Activated T-cell treated with anti-CD3 and anti-CD28 coated beads for 48 hours (primary cell): ENCODE measurements around the gene BICD1.

Source experiments
- DNase-seq: peaks from one replicate; pipeline ENCODE4 v3.0.0-alpha.2; 2020; ENCODE audit warnings: low read depth

Gene BICD1

DNA sequence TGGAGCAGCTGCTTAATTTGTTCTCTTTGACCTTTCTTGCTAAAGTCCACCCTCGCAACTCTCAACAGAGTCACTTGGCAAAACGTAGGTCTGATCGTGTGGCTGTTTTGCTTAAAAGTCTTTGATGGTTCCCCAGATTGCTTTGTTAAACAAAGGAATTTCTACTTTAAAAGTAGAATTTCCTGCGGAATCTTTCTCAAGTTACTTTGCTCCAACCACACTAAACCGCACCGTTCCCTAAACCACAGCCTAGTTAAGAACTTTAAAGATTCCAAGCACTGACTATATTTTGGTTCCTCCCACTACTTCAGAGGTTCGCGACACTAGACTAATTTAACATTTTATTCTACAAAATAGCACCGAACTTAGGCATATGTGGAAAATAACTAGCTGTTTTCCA lies 177.9 kb downstream of the BICD1 start:
- no peak for DNase-seq

DNA sequence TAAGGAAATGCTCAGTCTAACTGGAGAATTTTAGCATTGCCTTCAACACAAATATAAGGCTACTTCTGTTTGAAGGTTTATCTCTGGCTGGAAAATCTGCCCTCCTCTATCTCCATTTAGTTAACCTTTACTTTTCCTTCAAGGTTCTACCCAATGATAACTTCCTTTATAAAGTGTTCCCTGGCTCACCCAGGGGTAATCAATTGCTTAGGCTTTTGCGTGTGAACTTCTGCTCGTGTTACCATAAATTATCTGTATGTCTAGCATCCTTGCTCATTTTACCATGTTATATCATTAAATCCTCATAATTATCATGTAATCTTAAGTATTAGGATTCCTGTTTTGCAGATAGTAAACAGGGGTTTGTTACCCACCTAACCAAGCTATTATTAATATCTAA lies 178.4 kb downstream of the BICD1 start:
- DNase-seq: no peak

DNA sequence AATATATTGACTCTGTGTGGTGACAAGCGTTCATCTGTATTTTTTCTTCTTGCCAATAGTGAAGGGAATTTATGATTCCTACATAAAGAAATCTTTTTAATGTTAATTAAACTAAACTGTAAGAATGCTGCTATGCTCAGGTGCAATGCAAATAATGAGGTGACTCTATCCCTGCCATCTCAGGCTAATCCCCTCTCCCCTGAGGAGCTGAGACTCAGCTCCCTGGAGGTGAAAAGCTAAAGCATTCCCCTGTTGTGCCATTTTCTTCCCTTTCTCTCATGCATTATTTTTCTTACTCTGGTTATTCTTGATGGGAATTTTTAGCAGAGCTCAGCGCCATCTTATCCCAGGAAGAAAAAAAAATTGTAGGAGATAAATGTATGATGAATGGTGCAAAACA lies 178.8 kb downstream of the BICD1 start:
- DNase-seq: no peak

DNA sequence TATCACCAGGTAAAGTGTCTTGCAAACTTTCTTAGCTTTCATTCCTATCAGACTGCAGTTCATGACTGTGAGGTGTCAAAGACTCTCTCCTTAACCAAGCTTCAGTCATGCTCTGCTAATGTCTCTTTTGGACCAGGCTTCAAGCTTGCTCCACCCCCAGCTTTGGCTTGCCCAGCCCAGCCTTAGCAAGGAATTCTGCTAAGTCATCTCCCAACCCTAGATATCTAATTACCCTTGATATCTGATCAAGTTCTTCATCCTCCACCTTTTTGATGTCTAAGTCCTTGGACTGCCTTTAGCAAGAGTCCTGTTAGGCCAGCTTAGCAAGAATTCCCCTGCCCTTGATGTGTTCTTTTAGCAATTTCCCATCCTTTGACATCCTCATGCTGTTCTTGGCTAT lies 183.8 kb downstream of the BICD1 start:
- DNase-seq: no peak

DNA sequence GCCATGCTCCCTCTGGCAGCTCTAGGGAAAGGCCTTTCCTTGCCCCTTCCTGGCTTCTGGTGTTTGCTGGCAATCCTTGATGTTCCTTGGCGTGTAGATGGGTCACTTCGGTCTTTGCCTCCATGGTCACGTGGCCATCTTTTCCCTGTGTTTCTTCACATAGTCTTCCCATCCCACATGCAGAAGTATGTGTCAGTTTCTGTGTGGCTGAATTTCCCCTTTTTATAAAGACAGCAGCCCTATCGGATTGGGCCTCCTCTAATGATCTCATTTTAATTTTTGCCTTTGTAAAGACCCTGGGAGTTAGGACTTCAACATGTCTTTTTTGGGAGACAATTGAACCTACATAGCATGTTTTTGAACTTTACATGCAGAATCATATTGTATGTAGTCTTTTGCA lies 185.5 kb downstream of the BICD1 start:
- no peak for DNase-seq

DNA sequence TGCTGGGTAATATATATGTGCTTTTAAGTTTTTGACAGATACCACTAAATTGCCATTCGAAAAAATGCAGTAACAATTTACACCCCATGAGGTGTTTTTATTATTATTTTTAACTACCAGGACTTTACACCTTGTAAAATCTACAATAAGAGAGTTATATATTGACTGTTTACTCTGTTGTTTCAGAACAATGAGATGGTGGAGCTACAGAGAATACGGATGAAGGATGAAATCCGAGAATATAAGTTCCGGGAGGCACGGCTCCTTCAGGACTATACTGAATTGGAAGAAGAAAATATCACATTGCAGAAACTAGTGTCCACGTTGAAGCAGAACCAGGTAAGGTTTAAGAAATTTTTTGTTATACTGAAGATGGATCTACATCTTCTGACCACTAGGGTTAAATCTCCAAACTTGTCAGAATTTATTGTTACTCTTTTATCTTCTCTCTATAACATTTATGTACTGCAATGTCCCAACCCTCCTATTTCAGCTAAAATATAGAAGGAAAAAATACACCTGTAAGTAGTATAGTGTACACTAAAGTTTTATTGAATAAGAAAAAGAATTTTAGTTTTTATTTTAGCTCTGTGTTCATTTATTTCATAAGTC lies 187.3 kb downstream of the BICD1 start:
- DNase-seq: no peak

DNA sequence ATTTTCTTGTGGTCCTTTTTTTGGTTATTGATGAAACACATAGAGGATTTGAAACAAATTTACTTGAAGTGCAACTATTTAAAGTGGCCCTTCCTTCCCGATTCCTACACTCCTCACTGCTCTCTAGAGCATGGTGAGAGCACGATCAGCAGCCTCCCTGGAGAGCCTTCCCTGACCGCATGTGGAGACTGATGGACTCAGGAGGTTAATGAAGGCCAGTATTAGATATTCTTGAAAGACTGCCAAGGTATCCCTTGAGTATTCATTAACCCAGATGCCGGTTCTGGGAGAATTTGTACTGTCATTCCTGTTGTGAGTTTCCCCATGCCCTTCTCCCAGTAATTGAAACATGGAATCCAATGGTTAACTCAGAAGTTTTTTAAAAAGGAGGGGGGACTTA lies 189.9 kb downstream of the BICD1 start:
- DNase-seq: no peak

DNA sequence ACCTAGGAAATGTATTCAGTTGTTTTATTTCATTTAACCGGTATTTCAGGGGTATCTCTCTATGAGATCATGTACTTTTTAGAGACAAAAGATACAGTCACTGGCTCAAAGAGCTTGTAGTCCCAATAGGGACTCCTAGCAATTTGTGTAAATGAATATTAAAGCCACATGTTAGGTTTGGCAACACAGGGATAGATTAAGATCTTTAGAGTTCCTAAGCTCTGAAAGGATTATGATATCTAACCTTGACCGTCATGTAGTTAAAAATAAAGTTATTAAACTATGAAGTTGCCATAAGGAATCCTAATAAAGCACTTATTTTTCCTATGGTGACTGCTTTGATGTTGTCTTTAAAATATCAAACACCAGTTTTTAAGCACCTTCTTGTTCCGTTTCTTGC lies 192.3 kb downstream of the BICD1 start:
- no peak for DNase-seq

DNA sequence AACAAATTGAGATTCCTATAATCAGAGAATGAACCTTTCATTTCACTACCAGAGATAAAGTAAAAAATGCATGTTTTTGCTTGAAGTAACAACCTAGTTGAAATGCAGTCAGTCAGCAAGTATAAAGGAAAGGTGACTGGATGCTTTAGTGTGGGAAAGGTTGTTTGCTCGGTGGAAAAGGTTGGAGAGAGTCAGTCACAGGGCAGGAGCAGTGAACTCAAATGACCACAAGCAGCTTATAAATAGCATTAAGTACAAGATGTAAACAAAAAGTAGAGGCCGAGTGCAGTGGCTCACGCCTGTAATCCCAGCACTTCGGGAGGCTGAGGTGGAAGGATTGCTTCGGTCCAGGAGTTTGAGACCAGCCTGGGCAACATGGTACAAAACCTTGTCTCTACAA lies 194.6 kb downstream of the BICD1 start:
- no peak for DNase-seq

DNA sequence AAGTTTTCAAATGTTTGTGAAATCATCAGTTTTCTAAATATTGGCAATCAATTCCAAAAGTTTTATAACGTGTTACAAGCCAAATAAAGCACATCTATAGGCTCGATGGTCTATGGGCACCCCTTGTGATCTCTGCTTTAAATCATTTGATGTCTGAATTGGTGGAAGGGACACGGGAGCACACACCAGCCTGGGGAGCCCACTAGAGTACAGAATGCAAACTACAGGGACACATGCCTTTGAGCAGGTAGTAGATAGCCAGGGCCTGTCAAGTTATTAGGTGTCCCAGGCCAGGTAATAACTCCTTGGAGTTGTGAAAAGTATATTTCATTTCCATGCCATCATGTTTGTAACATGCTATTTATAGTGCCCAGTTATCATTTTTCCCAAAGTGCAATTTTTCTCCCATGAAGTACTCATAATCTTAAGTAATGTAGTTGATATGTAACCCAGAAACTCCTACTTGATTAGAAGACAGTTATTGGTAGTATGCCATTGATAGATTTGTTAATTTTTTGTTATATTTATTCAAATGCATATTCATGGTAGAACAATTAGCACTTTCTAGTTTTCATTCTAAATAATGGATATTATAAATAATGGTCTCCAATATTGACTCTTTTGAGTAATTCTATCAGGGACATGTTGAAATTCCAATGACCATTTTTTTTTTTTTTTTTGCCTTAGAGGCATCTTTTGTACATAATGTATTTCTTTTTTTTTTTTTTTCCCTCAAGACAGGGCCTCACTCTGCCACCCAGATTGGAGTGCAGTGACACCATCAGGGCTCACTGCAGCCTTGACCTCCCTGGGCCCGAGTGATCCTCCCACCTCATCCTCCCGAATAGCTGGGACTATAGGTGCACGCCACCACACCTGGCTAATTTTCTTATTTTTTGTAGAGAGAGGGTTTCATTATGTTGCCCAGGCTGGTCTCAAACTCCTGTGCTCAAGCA lies 195.8 kb downstream of the BICD1 start:
- no peak for DNase-seq

DNA sequence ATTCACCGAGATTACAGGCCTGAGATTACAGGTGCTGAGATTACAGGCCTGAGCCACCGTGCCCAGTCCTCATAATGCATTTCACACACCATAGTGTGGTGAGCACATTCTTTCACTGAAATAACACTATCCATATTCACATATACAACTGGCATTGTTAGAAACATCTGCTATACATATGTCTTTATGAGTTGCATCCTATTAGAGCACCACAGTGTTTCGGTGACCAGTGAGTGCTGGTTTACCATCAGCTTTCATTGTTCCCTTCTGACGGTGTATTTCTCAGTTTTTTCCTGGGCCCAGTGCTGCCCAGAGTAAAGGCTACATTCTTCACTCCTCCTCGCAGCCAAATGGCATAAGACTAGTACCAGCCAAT lies 196.5 kb downstream of the BICD1 start:
- no peak for DNase-seq

DNA sequence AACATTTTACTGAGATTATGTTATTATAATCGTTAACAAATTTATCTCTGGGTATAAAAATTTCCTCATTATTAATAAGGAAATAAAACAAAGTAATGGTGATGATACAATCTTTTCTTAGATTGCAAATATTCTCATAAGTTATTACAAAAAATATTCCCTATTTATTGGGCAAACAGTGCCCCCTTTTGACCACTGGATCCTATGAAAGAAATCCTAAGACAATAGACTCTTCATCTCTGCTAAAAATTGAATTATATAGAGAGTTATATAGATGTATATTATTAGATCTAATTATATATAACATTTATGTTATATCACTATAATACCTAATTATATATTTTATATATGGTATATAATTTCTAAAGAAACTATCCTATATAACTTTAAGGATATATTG lies 198.5 kb downstream of the BICD1 start:
- no peak for DNase-seq

DNA sequence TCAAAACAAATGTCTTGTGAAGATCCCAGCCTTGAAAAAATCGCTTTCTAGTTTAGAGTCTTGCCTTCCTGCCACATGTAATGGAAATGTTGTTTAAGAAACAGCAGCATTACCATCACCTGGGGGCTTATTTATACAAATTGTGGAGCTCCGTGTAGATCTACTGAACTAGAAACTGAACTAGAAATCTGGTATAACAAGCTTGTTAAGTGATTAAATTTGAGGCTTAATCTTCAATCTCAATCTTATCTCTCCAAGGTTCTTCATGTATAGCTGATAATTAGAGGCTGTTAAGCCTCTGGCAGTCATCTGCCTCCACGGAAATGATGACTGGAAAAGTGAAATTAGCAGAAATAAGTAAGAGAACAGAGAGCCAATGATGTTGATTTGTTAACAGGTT lies 200.7 kb downstream of the BICD1 start:
- DNase-seq: no peak

DNA sequence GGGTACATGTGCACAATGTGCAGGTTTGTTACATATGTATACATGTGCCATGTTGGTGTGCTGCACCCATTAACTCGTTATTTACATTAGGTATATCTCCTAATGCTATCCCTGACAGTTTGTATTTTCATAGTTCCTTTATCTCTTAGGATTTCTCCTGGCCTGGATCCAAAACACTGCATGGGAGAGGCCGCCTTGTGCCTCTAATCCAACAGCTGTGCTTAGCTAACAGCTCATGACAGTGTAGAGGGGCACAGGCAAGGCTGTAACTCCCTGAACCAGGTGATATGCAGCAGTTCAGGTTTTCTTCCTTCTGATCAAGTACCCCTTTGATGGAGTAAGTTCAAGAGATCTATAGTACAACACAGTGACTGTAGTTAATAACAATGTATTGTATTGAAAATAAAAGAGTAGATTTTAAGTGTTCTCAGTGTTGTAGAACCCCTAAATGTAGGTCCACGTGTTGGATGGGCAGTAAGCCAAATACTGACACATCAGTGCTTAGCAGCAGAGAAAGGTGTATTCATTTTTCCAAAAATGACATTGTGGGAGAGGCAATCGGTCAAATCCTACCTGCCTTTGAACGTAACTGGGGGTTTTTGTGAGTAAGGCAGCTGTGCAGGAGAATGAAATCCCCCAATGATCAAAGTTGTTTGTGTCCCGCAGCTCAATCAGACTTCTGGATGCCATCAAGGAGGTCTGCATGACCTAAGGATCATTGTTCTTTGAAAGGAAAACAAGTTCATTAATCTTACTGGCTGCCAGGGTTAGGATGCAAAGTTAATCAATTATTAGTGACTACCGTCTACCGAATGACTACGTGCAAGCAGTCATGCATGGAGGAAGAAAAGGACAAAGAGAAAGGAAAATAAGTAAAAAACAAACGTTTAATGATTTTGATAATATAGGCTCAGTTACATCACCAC lies 203.4 kb downstream of the BICD1 start:
- DNase-seq: no peak

DNA sequence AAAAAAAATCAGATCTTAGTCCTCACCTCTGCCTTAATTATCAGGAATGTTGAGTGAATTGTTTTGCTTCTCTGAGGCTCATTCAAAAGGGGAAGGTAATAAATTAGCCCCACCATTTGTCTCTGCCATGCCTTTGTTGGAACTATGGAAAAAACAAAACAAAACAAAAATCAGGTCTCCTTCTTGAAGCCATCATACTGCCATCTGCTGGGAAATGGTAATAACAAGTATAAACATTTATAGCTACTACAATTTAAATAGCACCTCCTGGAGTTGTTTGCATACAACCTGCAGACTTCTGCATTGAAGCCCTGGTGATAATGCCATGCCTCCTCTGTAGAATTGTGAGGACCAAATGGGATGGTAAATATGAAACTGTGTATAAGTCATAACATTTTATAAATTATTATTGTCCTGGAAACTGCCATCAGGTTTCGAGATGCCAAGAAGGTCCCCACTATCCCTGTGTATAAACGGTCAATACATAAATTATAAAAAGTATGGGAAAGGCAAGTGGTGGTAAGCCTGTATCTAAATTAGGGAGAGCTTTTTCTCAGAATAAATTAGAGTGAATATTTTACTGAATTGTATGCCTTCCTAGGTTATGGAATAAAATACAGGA lies 205.5 kb downstream of the BICD1 start:
- no peak for DNase-seq

DNA sequence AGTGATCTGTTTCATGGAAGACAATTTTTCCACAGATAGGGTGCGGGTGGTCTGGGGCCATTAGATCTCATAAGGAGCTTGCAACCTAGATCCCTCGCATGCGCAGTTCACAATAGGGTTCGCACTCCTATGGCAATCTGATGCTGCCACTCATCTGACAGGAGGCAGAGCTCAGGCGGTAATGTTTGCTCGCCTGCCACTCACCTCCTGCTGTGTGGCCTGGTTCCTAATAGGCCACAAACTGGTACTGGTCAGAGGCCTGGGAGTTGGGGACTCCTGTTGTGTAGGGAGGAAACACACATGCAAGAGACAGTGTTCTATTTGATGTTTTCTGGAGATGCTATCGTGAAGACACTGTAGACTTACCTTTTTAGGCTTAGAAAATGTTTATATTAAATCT lies 215.7 kb downstream of the BICD1 start:
- DNase-seq: no peak

DNA sequence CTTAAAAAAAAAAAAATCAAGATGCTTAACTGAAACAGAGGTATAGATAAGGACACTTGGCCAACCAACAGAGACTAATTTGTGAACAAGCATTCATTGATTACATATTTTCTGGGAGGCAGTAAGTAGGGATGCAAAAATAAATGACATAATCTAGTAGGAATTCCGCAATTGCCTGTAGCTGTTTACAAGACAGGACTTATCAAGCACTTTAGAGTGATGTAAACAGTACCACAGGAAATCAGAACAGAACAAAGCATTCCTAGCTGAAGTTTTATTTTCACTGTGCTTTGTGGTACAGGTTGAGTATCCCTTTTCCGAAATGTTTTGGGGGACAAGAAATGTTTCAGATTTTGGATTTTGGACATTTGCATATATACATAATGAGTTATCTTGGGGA lies 224.5 kb downstream of the BICD1 start:
- DNase-seq: no peak

DNA sequence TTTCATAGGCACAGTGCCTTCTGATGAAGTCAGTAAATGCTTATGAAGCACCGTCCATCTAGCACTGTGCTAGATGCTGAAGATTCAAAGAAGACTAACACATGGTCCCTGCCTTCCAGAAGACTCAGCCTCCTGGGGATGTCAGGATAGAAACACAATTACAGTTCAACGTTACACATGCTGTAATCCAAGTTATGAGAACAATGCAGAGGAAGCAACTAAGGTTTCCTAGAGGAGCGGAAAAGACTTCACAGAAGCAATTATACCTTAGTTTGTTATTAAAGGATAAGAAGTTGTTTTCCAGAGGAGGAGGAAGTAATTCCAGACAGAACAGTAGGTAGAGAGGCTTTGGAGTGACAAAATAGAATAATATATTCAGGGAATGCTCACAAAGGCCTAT lies 225.8 kb downstream of the BICD1 start:
- no peak for DNase-seq

DNA sequence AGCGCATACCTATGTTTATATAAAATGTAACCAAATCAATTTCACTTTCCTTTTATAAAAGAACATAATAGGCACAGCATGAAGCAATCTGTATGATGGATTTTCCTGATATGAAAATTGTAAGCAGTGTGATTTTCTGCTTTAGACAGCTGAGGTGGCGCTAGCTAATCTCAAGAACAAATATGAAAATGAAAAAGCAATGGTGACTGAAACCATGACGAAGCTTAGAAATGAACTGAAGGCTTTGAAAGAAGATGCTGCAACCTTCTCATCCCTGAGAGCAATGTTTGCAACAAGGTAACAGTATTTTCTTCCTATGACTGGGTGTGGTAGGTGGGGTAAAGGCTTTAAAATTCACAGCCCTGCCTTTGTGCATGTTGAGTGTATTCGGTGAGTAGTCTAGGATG lies 227.7 kb downstream of the BICD1 start:
- DNase-seq: no peak

DNA sequence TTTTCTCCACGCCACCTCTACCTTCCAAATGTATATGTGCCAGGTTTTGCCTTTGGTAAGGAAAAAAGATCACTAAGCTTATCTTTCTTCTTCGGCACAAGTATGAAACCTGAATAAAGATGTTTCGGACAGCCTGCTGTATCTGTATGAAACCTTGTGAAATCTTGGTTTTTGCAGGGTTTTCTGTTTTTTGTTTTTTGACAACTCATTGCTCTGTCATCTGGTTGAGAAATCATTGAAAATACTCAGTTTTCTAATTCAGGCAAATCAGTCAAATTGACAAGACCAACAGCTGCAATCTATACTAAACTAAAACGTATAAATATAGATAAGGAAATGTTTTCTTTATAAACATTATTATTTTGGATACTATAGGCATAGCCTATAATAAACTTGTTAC lies 229.6 kb downstream of the BICD1 start:
- no peak for DNase-seq

DNA sequence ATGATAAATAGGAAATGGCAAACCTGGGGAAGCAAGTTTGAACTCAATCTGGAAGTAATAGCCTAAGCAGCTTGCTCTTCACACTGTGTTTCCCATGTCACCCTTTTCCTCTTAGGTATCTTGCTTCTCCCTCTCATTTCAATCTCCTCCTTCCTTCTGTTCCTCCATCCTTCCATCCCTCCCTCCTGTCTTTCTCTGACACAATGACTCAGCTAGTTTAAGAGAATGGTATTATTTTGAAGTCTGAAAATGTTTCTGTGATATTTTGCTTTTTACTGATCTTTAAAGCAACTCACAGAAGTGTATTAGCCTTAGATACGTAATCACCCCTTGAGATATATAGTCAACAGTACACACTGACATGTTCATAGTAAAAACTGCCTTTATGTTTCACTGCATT lies 236.8 kb downstream of the BICD1 start:
- no peak for DNase-seq

DNA sequence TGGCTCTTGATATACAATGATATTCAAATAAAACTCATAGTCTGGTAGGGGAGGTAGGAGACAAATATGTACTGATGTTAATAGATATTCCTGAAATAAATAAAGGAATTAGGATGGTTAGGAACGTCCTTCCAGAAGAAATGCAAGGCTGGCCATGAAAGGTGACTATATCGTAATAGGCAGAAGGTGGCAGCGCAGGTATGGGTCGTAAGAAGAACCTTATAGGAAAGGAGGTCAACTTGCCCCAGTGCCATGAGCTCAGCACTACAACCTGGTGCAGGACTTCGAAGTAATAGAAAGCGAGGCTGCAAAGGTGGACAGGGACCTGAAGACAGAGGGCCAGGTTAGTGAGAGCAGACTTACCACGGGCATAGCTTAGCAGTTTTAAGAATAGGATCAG lies 237.4 kb downstream of the BICD1 start:
- no peak for DNase-seq
